ENCODE results near the gene ZBED3. TPM values are rescaled to one million over a fixed set of nuclear protein-coding genes. Genes with fewer than 3 reads are reported as not detected.

ZBED3 gene, protein sequence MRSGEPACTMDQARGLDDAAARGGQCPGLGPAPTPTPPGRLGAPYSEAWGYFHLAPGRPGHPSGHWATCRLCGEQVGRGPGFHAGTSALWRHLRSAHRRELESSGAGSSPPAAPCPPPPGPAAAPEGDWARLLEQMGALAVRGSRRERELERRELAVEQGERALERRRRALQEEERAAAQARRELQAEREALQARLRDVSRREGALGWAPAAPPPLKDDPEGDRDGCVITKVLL
- total RNA-seq: 1 to 10 TPM; 2.7 to 3.9 TPM
- polyA plus RNA-seq (ENCODE audit: insufficient read length in 2 of 2): 10 to 100 TPM; 14.6 to 14.7 TPM
- long read RNA-seq, donor 1, full-length matches to known transcripts: 8 of 8 reads
- long read RNA-seq, donor 1, partial matches to known transcripts: 0 of 8 reads
- long read RNA-seq, donor 1, other reads (novel, unspliced or antisense): 0 of 8 reads
- long read RNA-seq, donor 2, full-length matches to known transcripts: 2 of 2 reads
- long read RNA-seq, donor 2, partial matches to known transcripts: 0 of 2 reads
- long read RNA-seq, donor 2, other reads (novel, unspliced or antisense): 0 of 2 reads
- long read RNA-seq, donor 3, full-length matches to known transcripts: 5 of 5 reads
- long read RNA-seq, donor 3, partial matches to known transcripts: 0 of 5 reads
- long read RNA-seq, donor 3, other reads (novel, unspliced or antisense): 0 of 5 reads
- long read RNA-seq, donor 4, full-length matches to known transcripts: 8 of 8 reads
- long read RNA-seq, donor 4, partial matches to known transcripts: 0 of 8 reads
- long read RNA-seq, donor 4, other reads (novel, unspliced or antisense): 0 of 8 reads

GRCh38 chr5:77086689-77087483, at the start of gene ZBED3:
TSS of gene ZBED3 (minus strand) at chr5:77087285. CDS start at chr5:77077878, 9,407 bp downstream.
- WGBS (ENCODE audit: insufficient coverage): under 1% methylated on average over 55 of the region's 63 CpGs
- H3K4me1 ChIP-seq (ENCODE audit: control insufficient read depth, insufficient read depth, low read length): peaks cover 8% of the 10 kb centered on the region
- H3K36me3 ChIP-seq (ENCODE audit: control insufficient read depth, insufficient read depth, low read length): peaks cover 5% of the 10 kb centered on the region
- no peaks in the 10 kb centered on the region for H3K9me3 ChIP-seq (ENCODE audit: control insufficient read depth, insufficient read depth, low read length)
- H3K27me3 ChIP-seq (ENCODE audit: control insufficient read depth, insufficient read depth, low read length): no peaks in the 10 kb centered on the region
- DNase-seq (ENCODE audit: low read depth in 4 of 6, low spot score in 6 of 6): peak; percentile 73 to 98 (median 85)
- H3K27ac ChIP-seq (ENCODE audit: low read depth, low read length): peak within 1 kb of the TSS; percentile 96
- peak within 1 kb of the TSS; percentile 82 for H3K4me3 ChIP-seq (ENCODE audit: low read depth, low read length)

GRCh38 chr5:77133061-77133758, 46.1 kb upstream of the ZBED3 start:
- no CpG with 5 or more reads among the region's 1 CpG for WGBS (ENCODE audit: insufficient coverage)
- no peak overlapping the region for H3K4me3 ChIP-seq (ENCODE audit: low read depth, low read length)
- no peaks in the 10 kb centered on the region for H3K27me3 ChIP-seq (ENCODE audit: control insufficient read depth, insufficient read depth, low read length)
- H3K27ac ChIP-seq (ENCODE audit: low read depth, low read length): no peak overlapping the region
- H3K4me1 ChIP-seq (ENCODE audit: control insufficient read depth, insufficient read depth, low read length): peaks cover 2% of the 10 kb centered on the region
- no peaks in the 10 kb centered on the region for H3K9me3 ChIP-seq (ENCODE audit: control insufficient read depth, insufficient read depth, low read length)
- H3K36me3 ChIP-seq (ENCODE audit: control insufficient read depth, insufficient read depth, low read length): no peaks in the 10 kb centered on the region
- peak in 2 of 6 donors; percentile 43 to 65 for DNase-seq (ENCODE audit: low read depth in 4 of 6, low spot score in 6 of 6)

GRCh38 chr5:77131361-77131760, 44.3 kb upstream of the ZBED3 start:
- WGBS (ENCODE audit: insufficient coverage): no CpG with 5 or more reads among the region's 3 CpGs
- Histone ChIP-seq H3K36me3 (ENCODE audit: control insufficient read depth, insufficient read depth, low read length) (no peaks in the 10 kb centered on the region), H3K9me3 (ENCODE audit: control insufficient read depth, insufficient read depth, low read length) (no peaks in the 10 kb centered on the region), H3K27me3 (ENCODE audit: control insufficient read depth, insufficient read depth, low read length) (no peaks in the 10 kb centered on the region), H3K27ac (ENCODE audit: low read depth, low read length) (no peak overlapping the region), H3K4me3 (ENCODE audit: low read depth, low read length) (no peak overlapping the region), H3K4me1 (ENCODE audit: control insufficient read depth, insufficient read depth, low read length) (peaks cover 2% of the 10 kb centered on the region)
- no peak for DNase-seq (ENCODE audit: low read depth in 4 of 6, low spot score in 6 of 6)

GRCh38 chr5:77129391-77129990, 42.4 kb upstream of the ZBED3 start:
- no peaks in the 10 kb centered on the region for H3K27me3 ChIP-seq (ENCODE audit: control insufficient read depth, insufficient read depth, low read length)
- peaks cover 2% of the 10 kb centered on the region for H3K4me1 ChIP-seq (ENCODE audit: control insufficient read depth, insufficient read depth, low read length)
- DNase-seq (ENCODE audit: low read depth in 4 of 6, low spot score in 6 of 6): peak in 2 of 6 donors; percentile 53 to 68
- WGBS (ENCODE audit: insufficient coverage): 63% methylated on average over 5 of the region's 9 CpGs
- no peak overlapping the region for H3K4me3 ChIP-seq (ENCODE audit: low read depth, low read length)
- no peaks in the 10 kb centered on the region for H3K36me3 ChIP-seq (ENCODE audit: control insufficient read depth, insufficient read depth, low read length)
- H3K27ac ChIP-seq (ENCODE audit: low read depth, low read length): no peak overlapping the region
- H3K9me3 ChIP-seq (ENCODE audit: control insufficient read depth, insufficient read depth, low read length): no peaks in the 10 kb centered on the region

GRCh38 chr5:77128411-77129061, 41.5 kb upstream of the ZBED3 start:
- WGBS (ENCODE audit: insufficient coverage): 87% methylated on average over 2 of the region's 5 CpGs
- H3K27ac ChIP-seq (ENCODE audit: low read depth, low read length): no peak overlapping the region

GRCh38 chr5:77123057-77123456, 36.0 kb upstream of the ZBED3 start:
- Histone ChIP-seq H3K36me3 (ENCODE audit: control insufficient read depth, insufficient read depth, low read length) (no peaks in the 10 kb centered on the region), H3K4me1 (ENCODE audit: control insufficient read depth, insufficient read depth, low read length) (no peaks in the 10 kb centered on the region), H3K4me3 (ENCODE audit: low read depth, low read length) (no peak overlapping the region), H3K27ac (ENCODE audit: low read depth, low read length) (no peak overlapping the region), H3K9me3 (ENCODE audit: control insufficient read depth, insufficient read depth, low read length) (no peaks in the 10 kb centered on the region), H3K27me3 (ENCODE audit: control insufficient read depth, insufficient read depth, low read length) (no peaks in the 10 kb centered on the region)
- no CpG with 5 or more reads among the region's 6 CpGs for WGBS (ENCODE audit: insufficient coverage)
- no peak for DNase-seq (ENCODE audit: low read depth in 4 of 6, low spot score in 6 of 6)

More at GRCh38 chr5:77128411-77129061, 41.5 kb upstream of the ZBED3 start:
- H3K9me3 ChIP-seq (ENCODE audit: control insufficient read depth, insufficient read depth, low read length): no peaks in the 10 kb centered on the region
- no peaks in the 10 kb centered on the region for H3K36me3 ChIP-seq (ENCODE audit: control insufficient read depth, insufficient read depth, low read length)
- peaks cover 2% of the 10 kb centered on the region for H3K4me1 ChIP-seq (ENCODE audit: control insufficient read depth, insufficient read depth, low read length)
- no peak overlapping the region for H3K4me3 ChIP-seq (ENCODE audit: low read depth, low read length)
- no peak for DNase-seq (ENCODE audit: low read depth in 4 of 6, low spot score in 6 of 6)
- no peaks in the 10 kb centered on the region for H3K27me3 ChIP-seq (ENCODE audit: control insufficient read depth, insufficient read depth, low read length)

DNA sequence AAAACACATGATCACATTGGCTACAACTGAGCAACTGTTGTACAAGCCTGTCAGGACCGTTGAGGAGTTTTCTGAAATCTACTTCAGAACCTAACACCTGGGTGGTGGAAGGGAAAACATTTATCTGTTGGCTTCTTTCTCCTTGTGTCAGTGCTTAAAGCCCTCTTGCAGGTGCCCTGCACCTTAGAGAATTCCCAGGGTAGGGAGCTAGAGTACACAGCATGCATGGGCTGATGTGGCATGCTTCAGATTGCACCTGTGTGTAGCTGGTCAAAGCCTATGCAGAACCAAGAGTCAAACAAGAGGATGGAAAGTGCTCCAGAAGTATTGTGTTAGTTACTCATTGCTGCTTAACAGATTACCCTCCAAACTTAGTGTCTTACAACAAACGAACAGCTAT, 33.6 kb upstream of the ZBED3 start:
- no peaks in the 10 kb centered on the region for H3K27me3 ChIP-seq (ENCODE audit: control insufficient read depth, insufficient read depth, low read length)
- H3K27ac ChIP-seq (ENCODE audit: low read depth, low read length): no peak overlapping the region
- no peaks in the 10 kb centered on the region for H3K36me3 ChIP-seq (ENCODE audit: control insufficient read depth, insufficient read depth, low read length)
- DNase-seq (ENCODE audit: low read depth in 4 of 6, low spot score in 6 of 6): no peak
- H3K9me3 ChIP-seq (ENCODE audit: control insufficient read depth, insufficient read depth, low read length): no peaks in the 10 kb centered on the region
- no peak overlapping the region for H3K4me3 ChIP-seq (ENCODE audit: low read depth, low read length)
- H3K4me1 ChIP-seq (ENCODE audit: control insufficient read depth, insufficient read depth, low read length): no peaks in the 10 kb centered on the region
- 88% methylated on average over 1 of the region's 2 CpGs for WGBS (ENCODE audit: insufficient coverage)

DNA sequence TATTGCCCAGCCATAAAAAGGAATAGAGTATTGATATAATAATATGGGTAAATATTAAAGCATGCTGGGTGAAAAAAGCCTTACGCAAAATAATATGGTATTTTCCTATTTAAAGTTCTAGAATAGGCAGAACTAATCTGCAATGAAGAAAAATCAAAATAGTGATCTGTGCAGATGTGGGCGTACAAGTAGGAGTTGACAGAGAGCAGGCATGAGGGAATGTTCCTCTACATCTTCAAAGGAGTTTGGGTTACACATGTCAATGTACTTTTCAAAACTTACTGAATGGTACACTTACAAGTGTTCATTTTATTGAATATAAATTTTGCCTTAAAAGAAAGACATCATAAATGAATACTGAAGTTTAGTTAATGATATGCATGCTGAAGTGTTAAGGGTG, 33.0 kb upstream of the ZBED3 start:
- Histone ChIP-seq H3K4me1 (ENCODE audit: control insufficient read depth, insufficient read depth, low read length) (no peaks in the 10 kb centered on the region), H3K27ac (ENCODE audit: low read depth, low read length) (no peak overlapping the region), H3K36me3 (ENCODE audit: control insufficient read depth, insufficient read depth, low read length) (no peaks in the 10 kb centered on the region), H3K9me3 (ENCODE audit: control insufficient read depth, insufficient read depth, low read length) (no peaks in the 10 kb centered on the region), H3K27me3 (ENCODE audit: control insufficient read depth, insufficient read depth, low read length) (no peaks in the 10 kb centered on the region), H3K4me3 (ENCODE audit: low read depth, low read length) (no peak overlapping the region)
- 100% methylated on average over 1 of the region's 2 CpGs for WGBS (ENCODE audit: insufficient coverage)
- no peak for DNase-seq (ENCODE audit: low read depth in 4 of 6, low spot score in 6 of 6)

Data from spinal cord (tissue), 10 donors.